NCI-H146 treated with DMSO at 0.1 percent for 48 hours (cell line): Measurements from ENCODE around the gene PAIP2B.
"Not testable (repeated sequence)": the region's sequence is repeated elsewhere in the genome, so short reads cannot be mapped to it uniquely, and the experiment has no call there.

Experiments
- DNase-seq: peaks from one replicate; lab custom pipeline; 2025; ENCODE audit not compliant: unreplicated experiment; lab: John Stamatoyannopoulos, UW

Gene PAIP2B

GRCh38 chr2:71220743-71221142 is 6.2 kb downstream of the PAIP2B start:
- no peak for DNase-seq

- no peak for DNase-seq
These were observed 10.4 kb downstream of the PAIP2B start for GRCh38 chr2:71216501-71216900.

GRCh38 chr2:71215447-71215846 is 11.5 kb downstream of the PAIP2B start:
- no peak for DNase-seq

GRCh38 chr2:71212336-71212735 is 14.6 kb downstream of the PAIP2B start:
- DNase-seq = no peak

- DNase-seq = no peak
These were observed 16.6 kb downstream of the PAIP2B start for GRCh38 chr2:71210292-71210691.

GRCh38 chr2:71208756-71209155 is 18.1 kb downstream of the PAIP2B start:
- no peak for DNase-seq

- DNase-seq = no peak
These were observed 19.3 kb downstream of the PAIP2B start for GRCh38 chr2:71207601-71208000.

- no peak for DNase-seq
These were observed 20.6 kb downstream of the PAIP2B start for GRCh38 chr2:71206271-71206670.

- no peak for DNase-seq
These were observed 35.3 kb downstream of the PAIP2B start for GRCh38 chr2:71191570-71191943.

- no peak for DNase-seq
These were observed 36.0 kb downstream of the PAIP2B start for GRCh38 chr2:71190656-71191569.

GRCh38 chr2:71187589-71187988 is 39.3 kb downstream of the PAIP2B start:
- DNase-seq = no peak

- no peak for DNase-seq
These were observed 39.9 kb downstream of the PAIP2B start for GRCh38 chr2:71186973-71187372.

- not testable (repeated sequence) for DNase-seq
These were observed 43.4 kb downstream of the PAIP2B start for GRCh38 chr2:71183306-71184115.

- DNase-seq = no peak
These were observed 45.6 kb downstream of the PAIP2B start for GRCh38 chr2:71181316-71181715.

GRCh38 chr2:71178836-71179235 is 48.1 kb downstream of the PAIP2B start:
- peak; percentile 3 for DNase-seq

GRCh38 chr2:71174207-71174606 is 52.7 kb downstream of the PAIP2B start:
- no peak for DNase-seq

- DNase-seq = no peak
These were observed 53.8 kb downstream of the PAIP2B start for GRCh38 chr2:71173096-71173495.

- no peak for DNase-seq
These were observed 60.1 kb downstream of the PAIP2B start for GRCh38 chr2:71166812-71167211.

GRCh38 chr2:71157124-71157793 is 69.6 kb downstream of the PAIP2B start:
- DNase-seq = peak; percentile 20

GRCh38 chr2:71156573-71156972 is 70.3 kb downstream of the PAIP2B start:
- peak; percentile 85 for DNase-seq

- DNase-seq = no peak
These were observed 71.1 kb downstream of the PAIP2B start for GRCh38 chr2:71155846-71156245.
